Hepatic stellate cell (primary cell): Measurements from ENCODE around the gene ITGB7.
"Not testable (repeated sequence)": the region's sequence is repeated elsewhere in the genome, so short reads cannot be mapped to it uniquely, and the experiment has no call there.

Source experiments
- DNase-seq: peaks from one replicate; pipeline ENCODE4 v3.0.0; 2011; ENCODE audit warnings: low spot score

Gene ITGB7

DNA sequence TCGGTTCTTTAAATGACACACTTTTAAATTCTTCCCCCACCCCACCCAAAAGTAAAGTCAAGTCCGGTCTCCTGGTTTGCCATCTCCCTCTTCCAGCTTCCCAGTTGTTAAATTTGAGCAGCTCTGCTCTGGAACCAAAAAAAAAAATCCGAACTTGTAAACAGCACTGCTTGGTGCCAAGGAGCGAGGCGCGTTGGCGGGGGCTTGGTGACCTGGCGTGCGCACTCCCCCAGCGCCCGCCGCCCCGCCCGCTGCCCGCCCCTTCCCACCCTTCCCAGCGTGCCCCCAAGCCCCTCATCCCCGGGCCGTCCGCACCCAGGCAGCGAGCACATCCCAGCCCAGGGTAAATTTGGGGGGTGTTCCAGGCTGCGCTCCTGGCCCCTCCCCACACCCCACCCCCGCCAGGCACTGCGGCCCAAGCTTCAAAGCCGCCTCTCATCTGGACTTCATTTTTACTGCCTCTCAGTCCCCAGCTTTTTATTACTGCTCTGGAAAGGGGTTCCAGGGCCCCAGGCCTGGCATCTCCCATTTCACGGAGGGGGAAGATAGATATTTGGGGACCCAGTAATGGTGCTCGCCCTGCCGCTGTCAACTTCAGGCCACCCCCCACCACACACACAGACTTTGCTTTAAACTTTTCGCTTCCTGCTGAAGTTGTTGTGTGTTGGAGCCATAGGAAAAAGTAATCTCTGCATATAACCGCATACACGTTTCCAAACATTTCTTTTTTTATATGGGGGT, 11.7 kb upstream of the ITGB7 start:
- no peak for DNase-seq

DNA sequence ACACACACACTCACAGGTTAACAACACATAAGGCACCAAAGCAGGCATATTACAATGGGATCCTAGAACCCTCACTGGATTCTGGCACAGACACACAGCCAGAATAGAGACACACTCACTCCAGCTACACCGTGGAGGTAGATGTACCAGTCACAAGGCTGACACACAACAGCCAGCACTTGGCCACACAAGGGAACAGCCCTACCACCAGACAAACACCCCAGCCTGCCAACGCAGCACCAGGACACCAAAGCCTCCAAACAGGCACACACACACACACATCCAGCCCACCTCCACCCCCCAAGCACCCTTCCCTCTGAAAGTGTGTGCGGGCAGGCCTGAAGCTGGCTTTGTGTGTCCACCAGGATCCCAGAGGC, 10.9 kb upstream of the ITGB7 start:
- no peak for DNase-seq

DNA sequence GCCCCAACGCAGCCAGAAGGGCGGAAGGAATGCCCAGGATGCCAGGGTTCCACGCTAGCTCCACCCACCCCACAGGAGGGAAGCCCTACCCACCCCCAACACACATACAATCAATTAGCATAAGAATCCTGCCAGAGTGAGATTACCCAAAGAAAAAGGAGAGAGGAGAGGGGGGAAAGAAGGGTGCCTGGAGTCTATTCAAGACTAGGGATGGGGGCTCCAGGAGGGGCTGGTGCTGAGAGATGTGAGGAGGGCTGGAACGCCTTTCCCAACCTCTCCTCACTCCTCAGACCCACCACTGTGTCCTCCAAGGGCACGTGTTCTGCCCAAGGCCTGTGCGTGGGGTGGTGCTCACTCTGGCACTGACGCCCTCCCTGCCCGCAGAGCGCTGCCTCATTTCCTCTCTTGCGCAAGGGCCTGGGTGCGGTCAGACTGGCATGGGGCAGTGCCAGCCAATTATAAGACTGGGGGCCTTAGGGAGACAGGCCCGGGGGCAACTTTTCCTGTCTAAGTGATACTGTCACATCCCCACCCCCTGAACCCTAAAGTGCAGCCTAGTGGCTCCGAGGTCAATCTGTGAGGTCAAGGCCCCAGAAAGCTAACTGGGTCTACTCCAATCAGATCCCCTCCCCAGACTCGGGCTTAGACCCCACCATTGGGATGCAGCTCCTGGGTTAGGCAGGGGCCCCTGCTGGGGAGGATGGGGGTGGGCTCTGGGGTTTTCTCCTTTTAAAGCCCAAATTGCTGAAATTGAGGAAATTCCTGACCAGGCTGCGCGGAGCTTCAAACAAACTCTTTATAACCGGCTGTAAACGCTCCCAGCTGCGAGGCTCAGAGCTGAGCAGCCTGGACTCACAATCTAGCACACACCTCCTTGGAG, 10.2 kb upstream of the ITGB7 start:
- no peak for DNase-seq

DNA sequence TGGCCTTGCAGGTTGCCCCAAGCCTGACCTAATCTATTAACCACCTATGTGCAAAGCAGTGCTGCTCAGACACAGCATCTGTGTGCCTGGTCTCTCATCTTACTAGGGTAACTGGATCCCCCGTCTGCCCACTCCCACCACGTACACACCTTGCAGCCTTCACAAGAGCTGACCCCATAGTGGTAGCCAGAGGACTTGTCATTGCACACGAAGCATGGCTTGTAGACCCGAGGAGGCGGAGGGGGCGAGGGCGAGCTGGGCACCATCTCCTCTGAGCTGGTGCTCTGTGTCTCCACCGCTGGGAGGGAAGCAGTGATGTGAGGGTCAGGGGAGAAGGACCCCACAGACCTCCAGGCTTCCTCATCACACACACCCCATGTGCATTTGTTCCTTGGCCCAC, 8.4 kb upstream of the ITGB7 start:
- DNase-seq, result no peak

DNA sequence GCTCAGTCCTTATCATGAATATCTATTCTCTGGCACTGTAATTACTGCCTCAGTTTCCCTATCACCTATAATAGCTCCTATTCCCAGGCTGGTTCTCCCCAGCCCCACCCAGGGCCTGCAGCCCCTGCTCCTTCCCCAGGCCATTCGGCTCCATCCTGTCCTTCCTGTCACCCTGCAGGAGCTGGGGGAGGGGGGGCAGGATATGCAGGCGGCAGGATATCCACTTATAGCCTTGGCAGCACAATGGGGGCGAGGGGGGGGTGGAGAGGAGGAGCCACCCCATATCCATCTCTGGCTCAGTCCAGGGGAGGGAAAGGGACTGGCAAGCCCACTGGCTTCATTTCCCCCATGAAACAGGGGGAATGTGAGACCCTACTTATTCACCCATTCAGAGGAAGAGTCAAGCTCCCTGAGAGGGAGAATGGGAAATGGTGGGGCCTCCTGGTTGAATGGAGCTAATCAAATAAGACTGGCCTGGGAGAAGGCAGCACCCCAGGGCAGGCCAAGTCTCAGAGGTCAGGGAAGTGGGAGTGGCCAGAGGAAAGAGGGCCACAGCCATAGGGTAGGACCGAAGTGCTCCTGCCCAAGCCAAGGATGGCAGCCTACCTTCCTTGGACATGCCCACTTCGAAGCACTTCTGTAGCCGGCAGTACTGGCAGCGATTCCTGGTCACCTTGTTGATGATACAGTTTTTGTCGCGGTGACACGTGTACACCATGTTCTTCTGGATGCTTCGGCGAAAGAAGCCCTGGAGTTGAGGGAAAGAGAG, 7.8 kb upstream of the ITGB7 start:
- DNase-seq, result no peak

DNA sequence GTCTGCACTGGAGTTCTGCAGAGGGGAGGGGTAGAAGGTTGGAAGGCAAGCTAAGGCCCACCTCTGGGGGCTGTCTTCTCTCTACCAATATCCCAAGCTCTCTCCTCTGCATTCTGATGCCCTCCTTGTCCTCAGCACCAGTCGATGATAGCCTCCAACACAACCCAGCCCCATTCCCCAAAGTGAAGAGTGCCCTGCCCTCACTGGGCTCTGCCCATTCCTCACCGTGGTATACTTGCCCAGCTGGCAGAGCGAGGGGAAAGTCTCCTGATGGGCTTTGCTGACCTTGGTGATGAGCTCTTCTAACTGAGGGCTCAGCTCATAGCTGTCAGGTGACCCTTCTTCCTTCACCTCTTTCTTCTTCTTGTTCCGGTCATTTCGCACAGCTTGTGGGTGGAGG, 7.2 kb upstream of the ITGB7 start:
- DNase-seq, result no peak

DNA sequence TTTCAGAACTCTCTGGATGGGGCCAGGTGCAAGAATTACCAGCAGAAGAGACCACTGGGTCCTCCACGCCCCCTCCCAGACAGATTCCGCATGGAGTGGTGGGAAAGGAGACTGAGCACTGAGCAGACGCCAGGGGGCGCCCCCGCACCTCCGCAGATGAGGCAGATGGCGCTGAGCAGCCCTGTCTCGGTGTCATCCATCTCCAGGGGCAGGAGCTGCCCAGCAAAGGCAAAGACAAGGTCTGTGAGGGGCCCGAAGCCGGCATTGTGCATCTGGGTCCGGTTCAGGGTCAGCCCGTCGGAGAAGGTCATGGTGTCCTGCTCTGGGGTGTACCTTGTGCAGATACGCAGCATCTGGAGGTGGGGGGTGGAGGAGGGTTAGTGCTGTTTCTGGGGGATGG, 6.3 kb upstream of the ITGB7 start:
- DNase-seq, result peak; percentile 86

DNA sequence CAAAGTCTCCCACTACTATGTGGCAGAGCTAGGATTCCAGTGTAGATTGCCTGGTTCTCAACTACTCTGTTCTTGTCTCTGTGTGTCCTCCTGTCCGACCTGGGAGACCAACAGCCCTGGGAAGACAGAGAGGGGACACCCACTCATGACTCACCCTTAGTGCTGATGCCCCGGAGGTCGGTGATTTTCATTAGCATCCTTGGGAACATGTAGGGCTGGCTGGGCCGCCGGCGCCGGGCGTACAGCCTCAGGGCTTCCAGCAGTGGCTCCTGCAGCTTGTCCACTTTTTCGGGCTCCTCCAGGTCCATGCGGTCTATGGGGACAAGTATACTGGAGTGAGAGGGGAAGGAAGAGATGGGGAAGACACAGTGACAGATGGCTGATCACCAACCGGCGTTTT, 5.9 kb upstream of the ITGB7 start:
- DNase-seq, result no peak

DNA sequence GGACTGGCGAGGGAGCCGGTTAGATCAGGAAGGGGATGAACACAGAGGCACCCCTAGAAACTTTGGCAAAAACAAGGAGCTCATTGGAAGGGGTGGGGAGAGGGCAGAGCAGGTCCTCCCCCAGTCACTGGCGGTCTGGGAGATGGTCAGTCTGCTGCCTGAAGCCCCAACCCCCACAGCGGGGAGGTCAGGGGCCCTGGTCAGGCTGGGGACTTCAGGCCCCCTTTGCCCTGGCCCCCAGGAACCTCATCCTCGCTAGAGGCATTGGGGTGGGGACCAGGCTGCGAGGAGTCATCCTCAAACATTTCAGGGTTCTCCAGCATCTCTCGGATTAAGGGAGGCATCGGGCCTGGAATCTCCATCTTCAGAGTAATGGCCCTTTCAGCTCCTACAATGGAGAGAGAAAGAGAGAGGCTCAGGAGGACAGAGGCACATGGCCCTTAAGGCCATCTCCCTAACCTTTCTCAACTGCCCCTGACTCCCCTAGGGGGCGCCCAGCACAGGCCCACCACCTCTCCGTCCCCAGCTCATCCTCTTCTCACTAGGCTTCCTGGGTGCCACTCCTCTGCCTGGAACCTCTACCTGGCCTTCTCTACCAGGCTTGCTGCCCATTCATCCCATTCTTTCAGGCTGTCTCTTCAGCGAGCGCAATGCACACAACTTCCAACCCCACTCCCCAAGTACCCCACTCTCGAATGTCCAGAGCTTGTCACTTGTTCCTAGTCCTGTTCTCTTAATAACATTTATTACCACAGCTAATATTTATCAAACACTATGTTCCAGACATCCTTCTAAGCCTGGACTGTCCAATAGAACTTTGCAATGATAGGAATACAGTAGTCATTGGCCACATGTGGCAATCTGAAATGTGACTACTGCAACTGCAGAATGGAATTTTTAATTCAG, 4.7 kb upstream of the ITGB7 start:
- DNase-seq, result no peak

DNA sequence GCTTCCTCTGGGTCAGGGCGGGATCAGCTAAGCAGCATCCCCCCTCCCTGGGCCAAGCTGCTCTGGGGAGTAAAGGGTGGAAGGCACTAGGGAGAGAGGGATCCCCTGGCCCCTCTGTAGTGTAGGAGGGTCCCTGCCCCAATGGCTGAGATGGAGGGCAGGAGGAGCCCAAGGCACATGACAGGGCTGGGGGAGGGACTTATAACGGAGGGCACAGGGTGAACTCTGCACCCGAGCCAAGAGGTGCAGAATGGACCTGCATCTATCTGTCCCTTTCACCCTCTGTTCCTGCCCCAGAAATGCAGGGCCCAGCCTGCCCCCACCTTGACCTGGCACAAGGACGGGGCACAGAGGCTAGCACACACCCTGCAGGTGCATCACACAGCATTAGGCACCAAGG, 3.8 kb upstream of the ITGB7 start:
- no peak for DNase-seq

DNA sequence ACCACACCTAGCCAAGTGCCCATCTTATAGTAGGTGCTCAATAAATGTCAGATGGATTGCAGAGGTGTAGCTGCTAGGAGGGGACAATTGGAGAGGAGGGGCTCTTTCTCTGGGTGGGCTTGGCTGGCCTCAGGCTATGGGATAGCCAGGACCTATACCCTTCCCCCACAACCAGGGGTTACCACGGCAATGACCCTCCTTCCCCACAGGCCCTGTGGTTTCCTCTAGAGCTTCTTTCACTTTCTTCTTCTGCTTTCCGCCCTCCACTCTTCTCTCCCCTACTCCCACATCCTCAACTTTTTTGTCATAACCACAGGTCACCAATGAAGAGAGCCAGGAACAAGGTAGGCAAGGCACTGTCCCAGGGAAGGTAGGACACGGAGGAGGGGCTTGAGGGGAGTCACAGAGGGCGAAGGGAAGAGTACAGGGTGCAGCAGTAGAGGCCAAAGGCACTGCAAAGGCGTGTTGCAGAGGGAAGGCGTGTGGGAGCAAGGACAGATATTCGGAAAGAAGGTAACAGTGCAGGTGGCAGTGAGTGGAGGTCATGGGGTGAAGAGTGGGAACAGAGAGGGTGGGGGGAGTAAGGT, 1.9 kb upstream of the ITGB7 start:
- no peak for DNase-seq

DNA sequence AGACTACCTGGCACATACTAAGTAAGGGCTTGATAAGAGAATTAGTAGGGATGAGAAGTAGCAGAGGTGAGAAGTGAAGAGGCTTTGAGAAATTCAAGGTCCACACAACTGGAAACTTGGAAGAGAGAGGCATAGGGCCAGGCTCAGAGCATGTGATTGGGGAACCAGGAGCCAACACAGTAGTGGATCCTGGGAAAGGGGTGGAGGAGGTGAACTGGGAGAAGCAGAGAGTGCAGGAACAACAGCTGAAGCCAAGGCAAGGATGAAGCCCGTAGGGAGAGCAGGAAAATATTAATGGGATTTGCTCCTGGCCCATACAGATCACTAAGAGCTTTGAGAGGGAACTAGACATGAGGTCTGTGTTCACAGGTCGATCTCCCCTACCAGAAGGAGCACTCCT, 1.4 kb upstream of the ITGB7 start:
- DNase-seq, result no peak

DNA sequence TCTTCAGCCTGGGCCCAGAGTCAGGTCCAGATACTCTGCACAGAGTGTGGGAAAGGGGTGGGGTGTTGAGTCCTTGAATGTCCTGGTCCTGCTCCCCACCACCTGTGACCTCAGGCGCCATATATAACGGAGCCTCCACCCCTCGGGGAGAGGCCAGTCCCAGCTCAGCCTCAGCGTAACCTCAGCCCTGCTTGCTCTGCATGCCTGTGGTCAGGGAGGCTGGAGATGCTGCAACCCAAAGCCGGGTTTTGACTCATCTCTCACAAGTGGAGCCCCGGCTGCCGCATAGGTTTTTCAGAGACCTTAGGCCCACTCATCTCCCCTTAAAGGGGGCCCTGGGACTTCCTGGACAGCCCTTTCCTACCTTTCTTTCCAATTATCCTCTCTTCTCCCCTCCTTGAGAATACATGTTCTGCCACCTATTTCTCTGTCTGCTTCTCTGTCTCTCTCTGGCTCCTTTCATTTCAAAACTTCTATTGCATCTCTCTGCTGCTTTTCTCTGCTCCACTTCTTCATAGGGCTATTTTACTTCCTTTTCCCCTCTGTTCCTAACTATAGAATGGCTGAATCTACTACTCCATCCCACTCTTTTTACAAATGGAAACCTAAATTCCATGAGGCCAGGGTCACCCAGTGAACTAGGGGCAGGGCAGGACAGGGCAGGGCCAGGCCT, 1.2 kb downstream of the ITGB7 start:
- peak; percentile 97 for DNase-seq

DNA sequence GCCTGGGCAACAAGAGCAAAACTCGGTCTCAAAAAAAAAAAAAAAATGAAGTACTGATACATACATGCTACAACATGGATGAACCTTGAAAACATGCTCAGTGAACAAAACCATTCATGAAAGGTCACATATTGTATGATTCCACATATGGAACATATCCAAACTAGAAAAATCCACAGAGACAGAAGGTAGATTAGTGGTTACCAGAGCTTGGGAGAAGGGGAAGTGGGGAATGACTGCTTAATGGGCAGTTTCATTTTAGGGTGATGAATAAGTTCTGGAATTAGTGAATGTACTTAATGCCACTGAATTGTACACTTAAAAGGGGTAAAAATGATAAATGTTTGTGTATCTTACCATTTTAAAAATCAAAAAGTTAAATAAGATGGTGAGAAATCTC, 2.7 kb downstream of the ITGB7 start:
- DNase-seq, result no peak

DNA sequence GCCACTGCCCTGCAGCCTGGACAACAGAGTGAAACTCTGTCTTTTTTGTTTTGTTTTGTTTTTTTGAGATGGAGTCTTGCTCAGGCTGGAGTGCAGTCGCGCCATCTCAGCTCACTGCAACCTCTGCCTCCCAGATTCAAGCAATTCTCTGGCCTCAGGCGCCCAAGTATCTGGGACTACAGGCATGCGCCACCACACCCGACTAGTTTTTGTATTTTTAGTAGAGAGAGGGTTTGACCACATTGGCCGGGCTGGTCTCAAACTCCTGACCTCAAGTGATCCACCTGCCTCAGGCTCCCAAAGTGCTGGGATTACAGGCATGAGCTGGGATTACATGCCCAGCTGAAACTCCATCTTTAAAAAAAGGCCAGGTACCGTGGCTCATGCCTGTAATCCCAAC, 4.7 kb downstream of the ITGB7 start:
- not testable (repeated sequence) for DNase-seq

DNA sequence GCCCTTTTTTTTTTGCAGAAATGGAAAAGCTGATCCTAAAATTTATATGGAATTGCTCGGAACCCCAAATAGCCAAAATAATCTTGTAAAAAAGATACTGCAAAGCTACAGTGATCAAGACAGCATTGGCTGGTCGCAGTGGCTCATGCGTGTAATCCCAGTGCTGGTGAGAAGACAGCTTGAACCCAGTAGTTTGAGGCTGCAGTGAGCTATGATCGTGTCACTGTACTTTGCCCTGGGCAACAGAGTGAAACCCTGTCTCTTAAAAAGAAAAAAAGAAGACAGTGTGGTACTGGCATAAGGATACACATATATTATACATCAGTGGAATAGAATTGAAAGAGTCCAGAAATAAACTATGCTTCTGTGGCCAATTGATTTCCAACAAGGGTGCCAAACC, 5.4 kb downstream of the ITGB7 start:
- no peak for DNase-seq

DNA sequence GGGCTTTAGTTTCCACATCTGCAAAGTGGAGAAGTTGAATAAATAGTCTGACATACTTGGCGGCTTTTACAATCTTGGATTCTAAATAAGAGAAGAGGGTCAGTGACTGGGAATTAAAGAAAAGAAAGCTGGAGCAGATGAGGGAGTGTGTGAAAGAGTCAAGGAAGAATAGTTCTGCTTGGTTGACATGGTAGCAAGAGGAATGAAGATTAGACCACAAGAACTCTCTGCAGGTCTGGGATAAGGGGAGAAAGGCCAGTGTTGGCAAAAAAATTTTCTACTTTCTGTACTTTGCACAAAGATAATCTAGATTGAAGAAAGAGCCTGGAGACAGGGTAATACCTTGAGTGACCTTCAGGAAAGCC, 5.9 kb downstream of the ITGB7 start:
- peak; percentile 63 for DNase-seq

DNA sequence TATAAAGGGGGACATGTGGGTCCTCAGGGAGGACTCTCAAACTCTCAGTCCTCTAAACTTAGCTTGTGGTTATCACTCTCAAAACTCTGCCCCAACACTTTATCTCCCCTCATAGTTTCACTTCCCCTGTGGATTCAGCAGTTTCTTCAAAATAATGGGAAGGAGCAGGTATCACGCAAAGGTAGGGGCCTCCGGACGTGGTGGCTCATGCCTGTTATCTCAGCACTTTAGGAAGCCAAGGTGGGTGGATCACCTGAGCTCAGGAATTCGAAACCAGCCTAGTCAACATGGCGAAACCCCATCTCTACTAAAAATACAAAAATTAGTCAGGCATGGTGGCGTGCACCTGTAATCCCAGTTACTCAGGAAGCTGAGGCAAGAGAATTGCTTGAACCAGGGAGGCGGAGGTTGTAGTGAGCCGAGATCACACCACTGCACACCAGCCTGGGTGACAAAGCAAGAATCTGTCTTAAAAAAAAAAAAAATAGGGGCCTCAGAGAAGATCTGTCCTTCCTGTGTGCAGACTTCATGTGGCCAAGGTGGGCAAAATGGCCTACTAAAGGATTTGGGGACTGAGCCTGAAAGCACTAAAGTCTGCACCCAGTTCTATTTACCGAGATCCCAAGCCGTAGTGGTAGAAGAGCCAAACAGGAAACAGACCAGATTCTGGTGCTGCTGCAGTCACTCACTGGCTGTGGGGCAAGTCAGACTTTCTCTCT, 6.4 kb downstream of the ITGB7 start:
- no peak for DNase-seq

DNA sequence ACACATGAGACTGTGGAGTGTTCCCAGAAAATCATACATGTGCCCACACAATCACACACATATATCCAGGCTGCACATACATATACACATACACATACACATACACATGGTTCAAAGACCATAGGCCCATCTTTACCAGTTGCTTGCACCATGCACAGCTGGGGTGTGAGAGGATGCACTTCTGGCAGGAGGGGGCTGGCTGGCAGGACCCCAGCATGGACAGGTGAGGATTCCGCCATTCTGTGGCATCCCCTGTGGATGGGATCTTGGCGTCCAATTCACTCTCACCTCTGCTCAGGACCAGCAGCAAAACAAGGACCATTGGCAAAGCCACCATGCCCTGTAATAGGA, 7.0 kb downstream of the ITGB7 start:
- no peak for DNase-seq

DNA sequence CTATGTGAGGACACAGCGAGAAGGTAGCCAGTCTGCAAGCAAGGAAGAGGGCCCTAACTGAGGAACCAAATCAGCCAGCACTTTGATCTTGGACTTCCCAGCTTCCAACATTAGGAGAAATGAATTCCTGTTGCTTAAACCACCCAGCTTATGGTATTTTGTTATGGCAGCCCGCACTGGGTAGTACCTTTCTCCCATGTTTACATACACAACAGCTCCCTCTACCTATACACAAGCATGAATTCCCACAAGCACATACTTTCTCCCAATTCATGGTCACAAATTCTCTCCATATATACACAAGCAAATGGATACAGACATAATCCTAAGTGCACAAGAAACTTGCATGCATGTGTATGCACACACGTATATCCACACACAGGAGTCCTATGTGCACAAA, 7.4 kb downstream of the ITGB7 start:
- no peak for DNase-seq
